SKM-1 (cell line): ENCODE results near the gene KNG1.

Experiments used
- DNase-seq: peaks from one replicate; lab custom pipeline; 2025; ENCODE audit not compliant: unreplicated experiment; lab: John Stamatoyannopoulos, UW

Gene KNG1

DNA sequence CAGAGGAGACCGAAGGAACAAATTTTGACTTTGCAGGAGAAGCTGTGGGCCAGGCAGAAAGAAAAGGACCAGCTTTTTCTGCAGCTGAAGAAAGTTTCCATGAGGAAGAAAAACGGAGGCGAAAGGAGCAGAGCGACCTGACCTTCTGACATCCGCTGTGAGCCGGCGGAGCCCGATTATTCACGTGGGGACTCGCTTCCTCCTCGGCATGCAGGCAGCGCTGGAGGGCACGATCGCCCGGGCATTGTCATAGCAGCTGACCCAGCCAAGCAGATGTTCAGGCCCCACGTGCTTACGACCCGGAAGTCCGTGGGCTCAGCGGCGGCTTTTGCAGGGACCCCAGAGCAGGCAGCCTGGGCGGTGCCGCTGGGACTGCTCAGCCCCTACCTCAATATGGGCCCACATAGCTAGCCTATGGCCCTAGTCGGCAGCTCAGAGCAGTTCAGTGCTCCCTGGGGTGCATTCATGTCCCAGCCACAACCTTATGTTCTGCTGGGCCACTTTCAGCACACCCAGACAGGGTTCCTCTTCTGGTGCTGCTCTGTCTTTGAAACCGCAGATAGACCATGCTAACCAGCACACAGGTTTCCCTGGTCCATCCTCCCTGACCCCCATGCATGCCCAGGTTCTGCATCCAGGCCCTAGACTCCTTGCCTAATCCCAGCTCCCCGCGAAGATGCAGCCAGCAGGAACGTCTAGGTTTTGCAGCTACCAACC lies 55.7 kb downstream of the KNG1 start:
- DNase-seq = no peak

DNA sequence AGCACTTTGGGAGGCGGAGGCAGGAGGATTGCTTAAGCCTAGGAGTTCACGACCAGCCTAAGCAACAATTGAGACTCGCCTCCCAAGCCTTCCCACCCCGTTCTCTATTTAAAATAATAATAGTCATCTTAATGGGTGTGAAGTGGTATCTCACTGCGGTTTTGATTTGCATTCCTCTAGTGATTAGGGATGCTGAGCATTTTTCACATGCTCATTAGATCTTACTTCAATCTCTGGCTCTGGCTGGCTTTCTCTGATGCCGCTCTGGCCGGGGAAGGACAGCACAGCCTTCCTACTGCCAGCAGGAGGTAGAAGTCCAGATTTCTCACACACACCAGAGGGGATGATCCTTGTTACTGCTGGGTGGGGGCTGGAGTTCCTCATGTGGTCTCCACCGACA lies 58.8 kb downstream of the KNG1 start:
- no peak for DNase-seq

DNA sequence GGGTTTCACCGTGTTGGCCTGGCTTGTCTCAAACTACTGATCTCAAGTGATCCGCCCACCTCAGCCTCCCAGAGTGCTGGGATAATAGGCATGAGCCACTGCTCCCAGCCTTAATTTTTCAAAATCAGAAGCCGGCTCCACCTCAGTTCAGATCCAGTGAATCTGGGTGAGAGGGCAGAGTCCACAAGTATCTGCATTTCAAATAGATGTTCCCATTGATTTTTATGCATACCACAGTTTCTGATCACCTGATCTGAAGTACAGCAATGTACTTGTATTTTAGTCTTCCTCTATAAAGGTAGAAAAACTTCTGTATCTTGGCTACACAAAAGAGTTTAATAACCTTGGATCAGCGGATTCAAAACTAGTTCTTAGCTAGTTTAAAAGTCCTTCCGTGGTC lies 62.0 kb downstream of the KNG1 start:
- no peak for DNase-seq

DNA sequence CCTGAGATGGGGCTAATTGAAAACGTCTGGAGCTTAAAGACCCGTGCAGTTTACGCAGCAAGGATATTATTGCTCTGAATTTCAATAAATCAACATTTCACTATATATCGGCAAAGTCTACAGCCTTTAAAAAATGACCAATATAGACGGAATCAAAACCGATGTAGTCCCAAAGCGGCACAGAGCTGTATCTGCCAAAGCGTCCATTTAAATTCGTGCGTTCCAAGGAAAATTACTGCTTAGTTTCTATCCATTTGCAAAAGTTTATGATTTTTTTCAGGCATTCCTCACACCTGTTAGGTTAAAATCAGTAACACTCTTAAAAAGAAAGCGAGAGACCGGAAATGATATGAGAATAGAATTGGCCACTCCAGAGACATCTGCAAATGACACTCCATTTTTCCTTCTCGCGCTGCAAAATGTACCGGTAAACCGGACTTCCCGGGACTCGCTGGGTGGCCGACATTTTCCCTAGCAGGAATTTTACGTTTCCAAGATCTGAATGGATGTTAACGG lies 65.4 kb downstream of the KNG1 start:
- no peak for DNase-seq

DNA sequence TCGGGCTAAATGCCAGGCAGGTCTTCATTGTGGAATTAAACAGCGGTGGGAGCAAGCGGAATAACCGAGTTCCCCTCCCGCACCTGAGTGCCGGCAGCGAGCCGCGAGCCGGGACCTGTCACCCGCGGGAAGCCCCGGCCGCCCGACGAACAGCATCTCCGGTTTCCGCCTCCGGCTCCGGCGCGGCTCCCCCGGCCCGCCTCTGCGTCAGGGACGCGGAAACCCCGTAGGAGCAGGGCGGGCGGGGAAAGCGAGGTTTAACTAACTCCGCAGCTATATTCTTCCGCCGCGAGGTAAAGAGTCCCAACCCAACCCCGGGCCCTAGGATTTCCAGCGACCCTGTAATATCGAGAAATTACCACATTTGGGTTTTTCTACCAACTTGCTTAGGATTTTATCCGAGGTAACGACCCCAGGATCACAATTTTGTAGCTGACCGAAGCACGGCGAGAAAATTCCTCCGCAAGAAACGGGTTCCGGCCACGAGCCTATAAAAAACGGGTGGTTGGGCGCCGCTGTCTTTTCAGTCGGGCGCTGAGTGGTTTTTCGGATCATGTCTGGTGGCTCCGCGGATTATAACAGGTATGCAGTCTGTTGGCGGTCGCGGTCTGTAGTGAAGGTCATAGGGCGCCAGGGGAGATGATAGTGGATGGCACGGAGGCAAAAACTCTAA lies 66.0 kb downstream of the KNG1 start, which contains the start of gene EIF4A2:
TSS of gene EIF4A2 (plus strand) at position 520 of the 673 bp plus-strand sequence. CDS start at position 554, 34 bp downstream.
- DNase-seq = peak; percentile 56

DNA sequence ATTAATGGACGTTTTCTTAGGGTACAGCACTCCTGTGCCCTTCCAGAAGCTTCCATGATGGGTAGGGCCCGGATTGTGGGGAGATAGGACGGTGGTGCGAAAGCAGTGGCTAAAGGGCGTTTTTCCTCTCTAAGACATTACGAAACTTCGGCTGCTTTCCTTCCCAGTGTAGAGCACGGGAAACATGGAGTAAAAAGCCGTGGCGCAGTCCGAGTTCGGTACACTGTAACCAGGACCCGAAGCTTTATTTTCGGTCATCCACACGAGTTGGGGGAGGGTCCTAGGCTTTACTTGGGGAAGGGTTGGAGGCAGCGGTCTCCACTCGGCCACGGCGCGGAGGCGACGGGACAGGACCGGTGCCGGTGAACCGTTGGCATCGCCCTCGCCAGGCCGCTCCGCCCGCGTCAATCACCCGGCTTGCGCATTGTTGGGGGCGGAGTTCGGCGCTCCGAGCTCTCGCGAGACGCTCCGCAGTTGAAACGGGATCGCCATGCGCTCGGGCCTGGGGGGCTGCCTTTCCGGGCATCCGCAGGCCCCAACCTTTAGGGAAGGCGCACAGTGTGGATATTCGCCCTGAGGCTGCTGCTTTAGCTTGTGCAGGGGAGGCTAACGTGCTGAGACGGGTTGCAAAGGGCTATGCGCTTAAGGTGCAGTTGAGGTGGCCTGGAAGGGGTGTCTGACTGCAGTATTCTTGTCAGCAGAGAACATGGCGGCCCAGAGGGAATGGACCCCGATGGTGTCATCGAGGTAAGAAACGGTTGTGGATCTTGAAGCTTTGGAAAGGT lies 66.8 kb downstream of the KNG1 start:
- peak; percentile 28 for DNase-seq

DNA sequence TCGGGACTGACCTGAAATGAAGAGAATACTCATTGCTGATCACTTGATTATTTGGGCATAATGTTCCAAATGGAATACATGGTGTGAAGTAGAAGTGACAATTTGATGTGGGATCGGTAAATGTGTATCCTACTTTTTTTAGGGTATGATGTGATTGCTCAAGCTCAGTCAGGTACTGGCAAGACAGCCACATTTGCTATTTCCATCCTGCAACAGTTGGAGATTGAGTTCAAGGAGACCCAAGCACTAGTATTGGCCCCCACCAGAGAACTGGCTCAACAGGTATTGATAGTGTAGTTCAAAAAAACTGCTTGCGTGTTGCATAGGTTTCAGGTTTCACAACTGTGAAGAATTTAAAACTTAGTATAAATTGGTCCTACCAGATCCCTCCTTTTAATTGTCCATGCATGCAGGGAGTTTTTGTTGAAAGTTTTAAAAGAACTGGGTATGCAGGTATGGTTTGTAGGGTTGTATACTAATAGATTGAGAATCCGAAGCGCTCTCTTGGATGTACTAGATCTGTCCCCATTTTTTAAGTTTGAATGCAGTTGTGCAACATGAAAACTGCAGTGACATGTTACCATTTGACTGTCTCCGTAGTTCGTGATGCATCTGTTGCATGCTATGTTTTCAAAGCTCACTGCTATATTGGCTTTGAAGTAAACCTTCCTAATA lies 67.8 kb downstream of the KNG1 start:
- DNase-seq = no peak

DNA sequence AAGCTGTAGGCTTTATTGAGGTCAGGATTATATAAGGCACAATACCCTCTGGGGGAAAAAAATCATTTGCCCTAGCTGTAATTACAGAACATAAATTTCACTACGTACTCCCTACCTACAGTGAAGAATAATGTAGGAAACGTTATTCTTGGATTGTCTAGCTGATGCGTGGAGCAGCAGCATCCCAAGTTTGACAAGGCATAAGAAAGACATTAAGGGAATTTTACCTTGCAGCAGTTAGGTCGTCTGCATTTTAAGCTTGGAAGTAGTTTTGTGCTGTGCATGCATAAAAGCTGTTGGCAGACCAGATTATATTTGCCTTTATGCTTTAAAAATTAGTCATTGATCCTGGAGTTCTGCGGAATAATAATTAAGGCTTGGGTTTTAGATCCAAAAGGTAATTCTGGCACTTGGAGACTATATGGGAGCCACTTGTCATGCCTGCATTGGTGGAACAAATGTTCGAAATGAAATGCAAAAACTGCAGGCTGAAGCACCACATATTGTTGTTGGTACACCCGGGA lies 68.4 kb downstream of the KNG1 start:
- no peak for DNase-seq

DNA sequence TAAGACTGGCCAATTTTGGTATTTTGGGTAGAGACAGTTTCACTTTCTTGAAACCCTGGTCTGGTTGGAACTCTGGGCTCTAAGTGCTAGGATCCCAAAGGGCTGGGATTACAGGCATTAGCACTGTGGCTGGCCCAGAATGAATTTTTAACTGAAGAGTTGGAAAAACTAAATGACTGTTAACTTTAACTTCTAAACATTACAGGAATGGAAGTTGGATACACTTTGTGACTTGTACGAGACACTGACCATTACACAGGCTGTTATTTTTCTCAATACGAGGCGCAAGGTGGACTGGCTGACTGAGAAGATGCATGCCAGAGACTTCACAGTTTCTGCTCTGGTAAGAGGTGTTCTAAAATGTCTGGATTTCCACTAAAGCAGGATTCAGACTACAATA lies 69.8 kb downstream of the KNG1 start:
- no peak for DNase-seq

DNA sequence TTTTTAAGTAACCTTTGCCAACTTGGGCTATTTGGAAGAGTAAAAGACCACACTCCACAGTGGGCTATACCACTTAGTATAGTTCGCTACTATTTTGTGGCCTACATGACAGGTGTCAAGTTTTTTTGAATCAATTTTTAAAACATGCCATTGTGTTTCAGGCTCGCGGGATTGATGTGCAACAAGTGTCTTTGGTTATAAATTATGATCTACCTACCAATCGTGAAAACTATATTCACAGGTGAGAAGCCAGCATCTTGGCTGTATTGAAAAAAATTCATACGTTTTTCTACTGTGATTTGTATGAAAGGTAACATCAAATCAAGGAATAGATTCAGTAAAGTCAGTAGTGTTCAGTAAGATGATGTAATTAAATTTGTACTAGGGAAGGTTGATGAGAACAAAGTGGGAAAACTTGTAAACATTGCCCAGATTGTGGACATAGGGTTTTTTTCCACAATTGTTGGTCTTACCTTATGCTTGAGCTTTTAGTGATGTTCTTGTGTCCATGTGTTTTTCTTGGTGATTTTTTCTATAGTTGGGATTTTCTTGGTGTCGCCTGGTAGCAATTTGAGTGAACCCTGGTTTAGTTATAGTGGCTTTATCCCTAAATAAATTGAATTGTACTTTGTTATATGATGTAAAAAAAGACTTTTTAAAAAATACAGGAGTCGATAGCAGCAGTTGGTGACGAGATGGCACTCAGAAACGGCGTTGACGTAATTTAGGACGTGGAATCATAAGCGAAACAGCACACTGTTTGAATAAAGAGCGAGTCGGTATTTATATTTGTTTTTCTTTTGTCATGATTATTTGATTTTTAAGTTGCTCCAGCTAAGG lies 70.7 kb downstream of the KNG1 start:
- DNase-seq = no peak

DNA sequence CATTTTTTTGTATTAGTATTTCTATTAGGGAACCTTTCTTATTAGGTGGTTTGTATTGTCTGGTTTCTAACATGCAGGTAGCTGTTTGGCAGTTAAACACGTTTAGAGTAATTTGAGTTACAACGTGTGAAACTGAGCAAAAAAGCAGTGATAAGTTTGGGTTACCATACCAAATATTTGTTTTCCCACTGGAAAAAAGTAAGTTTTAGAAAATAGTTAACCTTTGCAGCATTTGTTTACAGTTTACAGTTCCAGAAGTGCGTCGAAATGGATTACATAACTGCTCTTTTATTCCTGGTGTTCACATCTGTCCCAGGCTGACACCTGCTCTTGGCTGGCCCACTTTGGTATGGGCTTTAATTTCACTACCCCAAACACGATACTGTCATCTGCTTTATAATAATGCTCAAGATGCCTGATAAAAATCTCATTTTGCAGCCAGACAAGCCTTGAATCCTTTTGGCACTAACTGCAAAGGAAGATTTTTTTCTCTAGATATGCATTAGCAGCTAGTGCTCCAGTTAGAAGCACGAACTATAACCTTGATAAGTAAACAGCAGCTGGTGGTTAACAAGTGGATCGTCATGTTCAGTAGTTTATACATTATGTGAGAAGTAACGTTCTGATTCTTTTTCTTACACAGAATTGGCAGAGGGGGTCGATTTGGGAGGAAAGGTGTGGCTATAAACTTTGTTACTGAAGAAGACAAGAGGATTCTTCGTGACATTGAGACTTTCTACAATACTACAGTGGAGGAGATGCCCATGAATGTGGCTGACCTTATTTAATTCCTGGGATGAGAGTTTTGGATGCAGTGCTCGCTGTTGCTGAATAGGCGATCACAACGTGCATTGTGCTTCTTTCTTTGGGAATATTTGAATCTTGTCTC lies 71.6 kb downstream of the KNG1 start:
- no peak for DNase-seq

DNA sequence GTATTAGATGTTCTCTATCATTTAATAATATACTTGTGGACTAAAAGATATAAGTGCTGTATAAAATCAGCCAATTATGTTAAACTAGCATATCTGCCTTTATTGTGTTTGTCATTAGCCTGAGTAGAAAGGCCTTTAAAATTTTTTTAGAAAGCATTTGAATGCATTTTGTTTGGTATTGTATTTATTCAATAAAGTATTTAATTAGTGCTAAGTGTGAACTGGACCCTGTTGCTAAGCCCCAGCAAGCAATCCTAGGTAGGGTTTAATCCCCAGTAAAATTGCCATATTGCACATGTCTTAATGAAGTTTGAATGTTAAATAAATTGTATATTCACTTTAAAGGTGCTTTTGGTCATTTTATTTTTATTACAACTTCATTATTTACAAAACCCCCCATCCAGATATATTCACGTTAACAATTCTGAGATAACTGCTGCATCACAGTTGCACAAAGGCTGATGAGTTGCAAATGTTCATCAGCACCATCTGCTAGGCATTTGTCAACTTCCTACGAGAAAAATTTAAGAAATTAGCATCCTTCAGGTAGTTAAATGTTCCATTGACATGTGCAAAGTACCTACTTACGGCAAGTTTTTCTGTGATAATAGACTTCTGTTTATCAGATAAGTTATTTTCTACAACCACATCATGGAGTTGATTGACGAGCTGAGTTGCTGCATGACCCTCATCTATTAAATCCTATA lies 72.5 kb downstream of the KNG1 start:
- no peak for DNase-seq

DNA sequence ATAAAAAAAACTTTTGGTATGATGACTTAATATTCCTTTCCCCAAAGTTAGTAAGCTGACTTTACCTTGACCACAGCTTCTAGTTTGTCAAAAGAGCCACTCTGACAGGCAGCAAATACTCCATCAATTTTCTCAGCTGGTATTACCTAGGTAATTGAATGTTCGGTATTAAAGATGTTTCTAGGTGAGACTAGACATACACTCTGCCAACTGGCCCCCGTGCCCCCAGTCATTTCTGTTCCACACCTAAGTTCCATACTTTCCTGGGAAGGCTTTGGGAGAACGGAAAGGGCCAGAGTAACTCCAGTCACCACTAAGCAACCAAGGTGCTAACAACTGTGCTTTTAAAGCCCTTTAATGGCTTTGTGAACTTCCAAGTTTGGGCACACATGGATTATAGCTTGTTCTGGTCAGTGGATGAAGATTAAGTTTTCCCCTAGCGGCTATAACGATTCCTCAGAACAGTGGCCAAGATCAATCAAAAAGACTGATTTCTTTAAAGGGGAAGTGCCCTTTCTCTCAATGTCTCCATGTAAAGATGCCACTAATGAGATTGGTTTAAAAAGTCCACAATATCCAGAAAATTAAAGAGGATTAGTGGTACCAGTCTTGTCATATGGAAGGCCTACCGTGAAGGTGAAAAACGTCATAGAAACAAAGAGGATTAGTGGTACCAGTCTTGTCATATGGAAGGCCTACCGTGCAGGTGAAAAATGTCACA lies 73.3 kb downstream of the KNG1 start:
- DNase-seq = no peak
